Subcutaneous abdominal adipose tissue (tissue), 5 donors: ENCODE data around the gene EFCAB6.

ENCODE experiments used
- H3K27ac ChIP-seq: one replicate; pipeline ENCODE4 v1.7.0; 2013; ENCODE audit warnings: low read depth, mild to moderate bottlenecking, inconsistent platforms, low read length, moderate library complexity
- H3K27me3 ChIP-seq, 5 donors: one replicate each; pipeline ENCODE4 v1.7.0; 2013; ENCODE audit warnings: low read length in 5 of 5, inconsistent platforms in 1 of 5; ENCODE audit not compliant: control insufficient read depth in 5 of 5, insufficient read depth in 4 of 5
- H3K36me3 ChIP-seq, 5 donors: one replicate each; pipeline ENCODE4 v1.7.0; 2013; ENCODE audit warnings: low read length in 5 of 5; ENCODE audit not compliant: control insufficient read depth in 5 of 5, insufficient read depth in 5 of 5
- H3K4me1 ChIP-seq, 5 donors: one replicate each; pipeline ENCODE4 v1.7.0; 2013; ENCODE audit warnings: low read length in 5 of 5, mild to moderate bottlenecking in 3 of 5, moderate library complexity in 1 of 5; ENCODE audit not compliant: control insufficient read depth in 5 of 5, insufficient read depth in 5 of 5
- H3K4me3 ChIP-seq, 5 donors: one replicate each; pipeline ENCODE4 v1.7.0; 2013; ENCODE audit warnings: low read length in 5 of 5, low read depth in 1 of 5
- H3K9ac ChIP-seq, 5 donors: one replicate each; pipeline ENCODE4 v1.7.0; 2013; ENCODE audit warnings: low read length in 5 of 5, mild to moderate bottlenecking in 4 of 5, moderate library complexity in 3 of 5
- H3K9me3 ChIP-seq, 5 donors: one replicate each; pipeline ENCODE4 v1.7.0; 2013; ENCODE audit warnings: low read length in 5 of 5; ENCODE audit not compliant: control insufficient read depth in 5 of 5
- donor health status: healthy.
- donor health status: healthy.
- donor health status: healthy.
- donor health status: healthy.
- donor health status: healthy.

EFCAB6 gene

GRCh38 chr22:43550024-43550620, 262.0 kb downstream of the EFCAB6 start:
- Histone ChIP-seq H3K4me1 (no peaks in the 10 kb centered on the region), H3K36me3 (no peaks in the 10 kb centered on the region), H3K27ac (no peak overlapping the region), H3K9me3 (peaks cover 0 to 6% (median 0%) of the 10 kb centered on the region in 5 donors), H3K27me3 (no peaks in the 10 kb centered on the region), H3K9ac (no peak overlapping the region), H3K4me3 (no peak overlapping the region)

DNA sequence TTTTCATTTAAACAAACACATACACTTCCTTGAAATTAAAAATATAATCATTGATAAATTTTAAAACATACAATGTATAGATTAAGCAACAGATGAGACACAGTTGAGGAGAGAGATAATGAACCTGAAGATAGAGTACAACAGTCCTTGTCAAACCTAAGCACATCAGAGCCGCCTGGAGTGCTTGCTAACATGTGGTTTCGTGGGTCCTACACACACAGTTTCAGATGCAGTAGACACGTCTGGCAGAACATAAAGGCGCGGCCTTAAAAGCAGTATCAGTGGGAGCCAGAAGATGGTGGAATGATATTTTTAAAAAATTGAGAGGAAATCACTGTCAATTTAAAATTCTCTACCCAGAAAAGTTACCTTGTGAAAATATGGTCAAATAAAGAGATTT, 265.9 kb downstream of the EFCAB6 start:
- Histone ChIP-seq H3K27ac (no peak overlapping the region), H3K4me1 (no peaks in the 10 kb centered on the region), H3K4me3 (no peak overlapping the region), H3K36me3 (no peaks in the 10 kb centered on the region), H3K27me3 (peaks cover 0 to 14% (median 2%) of the 10 kb centered on the region in 5 donors), H3K9me3 (no peaks in the 10 kb centered on the region), H3K9ac (no peak overlapping the region)

DNA sequence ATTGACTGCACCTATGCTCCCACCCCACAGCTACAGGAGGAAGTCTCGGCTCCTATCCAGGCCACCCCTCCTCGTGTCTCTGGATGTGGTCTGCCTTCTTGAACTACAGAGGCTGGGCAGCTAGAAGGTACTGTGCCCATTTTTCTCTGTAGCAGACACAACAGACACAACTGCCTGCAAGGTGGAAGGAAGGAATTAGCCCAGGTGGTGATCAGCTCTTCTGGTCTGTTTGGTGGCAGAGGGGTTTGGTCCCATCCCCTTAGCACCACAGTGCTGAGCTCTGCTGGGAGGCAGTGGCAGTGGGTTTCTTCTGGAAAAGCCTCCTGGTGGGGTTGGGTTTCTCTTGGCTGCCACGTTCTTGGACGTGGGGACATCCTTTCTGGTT, 267.8 kb downstream of the EFCAB6 start:
- no peak overlapping the region for H3K4me3 ChIP-seq
- H3K9me3 ChIP-seq: no peaks in the 10 kb centered on the region
- peaks cover 0 to 18% (median 2%) of the 10 kb centered on the region in 5 donors for H3K27me3 ChIP-seq
- H3K4me1 ChIP-seq: no peaks in the 10 kb centered on the region
- H3K27ac ChIP-seq: no peak overlapping the region
- no peaks in the 10 kb centered on the region for H3K36me3 ChIP-seq
- H3K9ac ChIP-seq: no peak overlapping the region

GRCh38 chr22:43543522-43544288, 268.4 kb downstream of the EFCAB6 start:
- Histone ChIP-seq H3K27ac (no peak overlapping the region), H3K9ac (no peak overlapping the region), H3K4me3 (no peak overlapping the region), H3K4me1 (no peaks in the 10 kb centered on the region), H3K9me3 (no peaks in the 10 kb centered on the region), H3K36me3 (no peaks in the 10 kb centered on the region), H3K27me3 (peaks cover 0 to 18% (median 2%) of the 10 kb centered on the region in 5 donors)

DNA sequence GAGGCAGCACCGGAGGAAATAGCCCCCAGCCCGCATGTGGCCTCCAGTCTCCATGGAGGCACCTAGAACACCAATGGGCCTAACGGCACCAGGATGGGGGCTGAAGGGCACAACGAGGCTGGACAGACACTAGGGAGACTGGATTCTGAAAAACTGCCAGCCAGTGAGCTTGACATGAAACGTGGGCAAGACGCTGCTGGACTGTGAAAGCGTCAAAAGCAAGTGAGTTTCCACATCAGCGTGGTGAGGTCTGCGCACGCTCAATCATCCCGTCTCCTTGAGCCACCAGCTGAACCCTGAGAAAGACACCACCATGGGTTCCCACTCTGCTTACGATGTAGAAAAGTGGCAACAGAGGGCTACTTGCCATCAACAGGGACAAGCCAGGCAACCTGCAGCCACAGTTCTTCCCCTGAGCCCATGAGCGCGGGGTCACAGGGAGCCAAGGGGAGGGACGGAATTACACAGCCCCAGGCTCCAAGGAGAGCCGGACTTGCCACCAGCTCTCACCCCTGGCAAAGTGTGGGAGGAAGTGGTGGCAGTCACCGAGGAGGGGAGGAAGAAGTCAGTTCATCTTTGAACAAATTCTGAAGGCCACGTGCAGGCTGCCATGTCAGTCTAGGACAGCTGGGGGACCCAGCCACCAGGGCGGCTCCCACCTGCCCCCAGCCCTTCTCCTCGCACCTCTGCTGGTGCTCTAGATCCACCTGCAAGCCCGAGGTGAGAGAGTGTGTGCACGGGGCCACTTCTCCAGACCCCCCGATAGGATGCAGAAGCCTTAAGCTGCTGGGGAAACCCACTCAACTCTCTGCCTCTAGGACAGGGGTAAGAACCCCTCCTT, 269.2 kb downstream of the EFCAB6 start:
- Histone ChIP-seq H3K27ac (no peak overlapping the region), H3K9me3 (no peaks in the 10 kb centered on the region), H3K4me1 (no peaks in the 10 kb centered on the region), H3K27me3 (peaks cover 0 to 18% (median 2%) of the 10 kb centered on the region in 5 donors), H3K4me3 (no peak overlapping the region), H3K9ac (no peak overlapping the region), H3K36me3 (no peaks in the 10 kb centered on the region)

DNA sequence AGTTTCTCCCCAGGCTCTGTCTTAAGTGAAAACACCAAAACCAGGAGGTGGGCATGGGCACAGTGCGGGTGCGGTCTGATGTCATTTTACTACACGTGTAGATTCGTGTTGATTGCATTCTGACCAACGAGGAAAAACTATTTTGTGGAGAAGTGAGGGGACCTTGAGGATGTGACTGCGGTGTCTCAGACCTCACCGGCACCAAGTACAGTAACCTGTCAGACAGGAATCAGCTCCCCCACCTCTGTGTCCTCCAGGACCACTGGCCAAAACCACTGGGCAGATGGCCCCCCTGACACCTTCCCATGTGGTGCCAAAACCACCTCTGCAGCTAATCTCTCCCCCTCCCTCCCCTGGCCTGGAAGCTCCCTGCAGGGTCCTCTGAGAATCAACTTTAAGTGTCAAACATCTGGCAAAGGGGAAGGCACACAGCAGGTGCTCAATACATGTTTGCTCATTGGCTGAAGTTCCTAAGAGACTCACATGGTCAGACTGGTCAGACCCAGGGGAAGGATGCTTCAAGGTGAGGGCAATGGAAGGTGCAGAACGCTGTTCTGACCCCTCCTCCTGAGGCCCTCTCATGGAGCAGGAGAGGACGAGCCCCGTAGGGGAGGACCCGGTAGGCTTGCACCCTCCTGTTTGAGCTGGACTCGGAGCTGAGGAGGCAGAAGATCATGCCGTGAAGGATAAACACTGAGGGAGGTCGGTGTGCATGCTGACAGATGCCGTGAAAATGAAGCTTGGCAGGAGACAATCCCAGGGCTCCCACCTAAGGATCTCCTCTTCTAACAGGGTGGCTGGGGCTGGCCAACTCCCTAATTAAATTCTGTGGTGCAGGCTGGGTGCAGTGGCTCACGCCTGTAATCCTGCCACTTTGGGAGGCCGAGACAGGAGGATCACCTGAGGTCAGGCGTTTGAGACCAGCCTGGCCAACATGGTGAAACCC, 270.4 kb downstream of the EFCAB6 start:
- H3K9me3 ChIP-seq: peaks cover 0 to 5% (median 5%) of the 10 kb centered on the region in 5 donors
- no peaks in the 10 kb centered on the region for H3K4me1 ChIP-seq
- H3K4me3 ChIP-seq: no peak overlapping the region
- no peak overlapping the region for H3K9ac ChIP-seq
- peaks cover 0 to 18% (median 2%) of the 10 kb centered on the region in 5 donors for H3K27me3 ChIP-seq
- H3K27ac ChIP-seq: no peak overlapping the region
- no peaks in the 10 kb centered on the region for H3K36me3 ChIP-seq

DNA sequence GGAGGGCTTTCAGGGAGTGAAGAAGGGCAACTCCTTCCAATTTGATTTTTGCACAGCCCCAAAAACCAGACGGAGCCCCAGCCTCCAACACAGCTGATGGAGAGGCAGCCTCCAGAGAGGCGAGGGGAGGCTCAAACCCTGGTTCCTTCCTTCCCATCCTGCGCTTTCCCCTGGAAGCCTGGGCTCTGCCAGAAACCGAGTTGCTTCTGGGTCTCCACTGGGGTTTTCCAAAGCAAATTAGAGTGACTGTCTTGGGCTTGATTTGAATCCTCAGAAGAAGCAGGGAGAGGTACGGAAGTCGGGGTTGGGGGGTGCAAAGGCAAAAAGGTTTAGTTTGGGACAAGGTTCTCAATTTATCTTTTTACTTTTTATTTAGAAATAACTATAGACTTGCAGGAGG, 271.1 kb downstream of the EFCAB6 start:
- Histone ChIP-seq H3K27ac (no peak overlapping the region), H3K4me3 (no peak overlapping the region), H3K9ac (no peak overlapping the region), H3K36me3 (no peaks in the 10 kb centered on the region), H3K4me1 (no peaks in the 10 kb centered on the region), H3K9me3 (peaks cover 0 to 5% (median 5%) of the 10 kb centered on the region in 5 donors), H3K27me3 (peaks cover 0 to 18% (median 2%) of the 10 kb centered on the region in 5 donors)

DNA sequence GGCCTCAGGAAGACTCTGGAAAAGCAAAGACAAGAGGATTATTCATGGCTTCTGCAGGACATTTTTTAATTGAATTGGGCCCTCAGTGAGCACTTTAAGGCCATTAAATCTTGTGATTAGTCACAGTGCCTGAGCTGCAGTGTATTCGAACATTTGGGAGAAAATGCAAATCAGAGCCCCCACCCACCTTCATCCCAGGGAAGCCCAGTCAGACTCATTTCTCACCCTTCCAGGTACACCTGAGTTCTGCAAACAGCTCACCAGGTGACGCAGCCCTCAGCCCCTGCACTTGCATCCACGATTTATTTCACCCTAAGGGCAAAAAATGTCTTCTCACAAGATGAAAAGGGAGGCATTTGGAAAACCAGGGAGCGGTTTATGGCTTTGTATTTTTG, 271.6 kb downstream of the EFCAB6 start:
- no peak overlapping the region for H3K27ac ChIP-seq
- H3K4me3 ChIP-seq: no peak overlapping the region
- H3K27me3 ChIP-seq: peaks cover 0 to 18% (median 2%) of the 10 kb centered on the region in 5 donors
- H3K9ac ChIP-seq: no peak overlapping the region
- peaks cover 0 to 5% (median 5%) of the 10 kb centered on the region in 5 donors for H3K9me3 ChIP-seq
- H3K4me1 ChIP-seq: no peaks in the 10 kb centered on the region
- no peaks in the 10 kb centered on the region for H3K36me3 ChIP-seq
